GM13977 (cell line): ENCODE measurements around the gene SMC1B.

Experiments
- DNase-seq: peaks from one replicate; pipeline ENCODE4 v3.0.0; 2012; ENCODE audit warnings: low spot score
- in situ Hi-C: fragments of 300-500 bp; cut with MboI; formaldehyde crosslinking; loops from one replicate; pipeline ENCODE4 v1.12.0; 2022; ENCODE audit warnings: low sequenced_read_pairs, low pct_unique_long_range_greater_than_20kb, mixed read lengths, inconsistent platforms; ENCODE audit not compliant: unreplicated experiment
- TF ChIP-seq, protein P1 (sequence below): IDR thresholded peaks from 2 replicates; pipeline ENCODE4 v1.5.1; 2012; ENCODE audit warnings: mild to moderate bottlenecking, control low read depth; ENCODE audit not compliant: insufficient read depth; ENCODE audit errors: extremely low read depth, missing control alignments

The SMC1B gene

DNA sequence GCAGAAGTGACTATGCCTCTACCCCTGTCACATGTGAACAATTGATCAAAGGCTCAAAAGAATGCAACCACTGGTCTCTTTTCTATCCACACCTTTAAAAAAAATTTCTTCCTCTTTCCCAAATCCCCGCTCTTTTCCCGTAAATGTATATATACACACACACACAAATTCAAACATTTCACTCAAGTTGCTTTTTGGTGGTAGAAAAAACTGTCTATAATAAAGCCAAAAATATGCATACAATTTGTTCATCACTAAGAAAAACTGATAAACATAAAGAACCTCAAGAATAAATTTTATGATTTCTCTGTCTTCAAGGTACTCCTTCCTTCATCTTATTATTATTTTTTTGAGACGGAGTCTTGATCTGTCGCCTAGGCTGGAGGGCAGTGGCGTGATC, 5.6 kb downstream of the SMC1B start:
- no peak for DNase-seq
- TF ChIP-seq, protein P1, sequence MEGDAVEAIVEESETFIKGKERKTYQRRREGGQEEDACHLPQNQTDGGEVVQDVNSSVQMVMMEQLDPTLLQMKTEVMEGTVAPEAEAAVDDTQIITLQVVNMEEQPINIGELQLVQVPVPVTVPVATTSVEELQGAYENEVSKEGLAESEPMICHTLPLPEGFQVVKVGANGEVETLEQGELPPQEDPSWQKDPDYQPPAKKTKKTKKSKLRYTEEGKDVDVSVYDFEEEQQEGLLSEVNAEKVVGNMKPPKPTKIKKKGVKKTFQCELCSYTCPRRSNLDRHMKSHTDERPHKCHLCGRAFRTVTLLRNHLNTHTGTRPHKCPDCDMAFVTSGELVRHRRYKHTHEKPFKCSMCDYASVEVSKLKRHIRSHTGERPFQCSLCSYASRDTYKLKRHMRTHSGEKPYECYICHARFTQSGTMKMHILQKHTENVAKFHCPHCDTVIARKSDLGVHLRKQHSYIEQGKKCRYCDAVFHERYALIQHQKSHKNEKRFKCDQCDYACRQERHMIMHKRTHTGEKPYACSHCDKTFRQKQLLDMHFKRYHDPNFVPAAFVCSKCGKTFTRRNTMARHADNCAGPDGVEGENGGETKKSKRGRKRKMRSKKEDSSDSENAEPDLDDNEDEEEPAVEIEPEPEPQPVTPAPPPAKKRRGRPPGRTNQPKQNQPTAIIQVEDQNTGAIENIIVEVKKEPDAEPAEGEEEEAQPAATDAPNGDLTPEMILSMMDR = no peak
- in situ Hi-C loops = no loop called here

DNA sequence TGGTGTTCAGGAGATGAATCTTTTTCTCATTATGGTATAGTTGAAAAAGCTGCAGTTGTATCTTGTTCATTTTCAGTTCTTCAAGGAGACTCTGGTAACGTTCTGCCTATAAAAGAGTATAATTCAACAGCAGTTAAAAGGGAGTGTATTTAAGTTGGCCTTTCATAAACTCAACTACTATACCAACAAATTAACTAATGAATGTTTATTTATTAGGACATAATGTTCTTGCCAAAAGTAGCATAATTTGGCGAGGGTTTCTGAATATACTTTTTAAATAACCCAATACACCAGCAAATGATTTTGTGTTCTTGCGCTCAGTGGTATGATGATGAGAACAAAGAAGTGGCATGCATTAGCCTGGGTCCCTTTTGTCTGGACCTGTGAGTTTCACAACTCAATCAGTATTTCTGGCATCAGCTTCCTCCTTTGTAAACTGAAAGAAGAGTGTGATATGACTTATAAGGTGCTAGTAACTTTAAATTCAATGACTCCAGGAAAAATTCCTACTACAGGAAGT, 10.9 kb downstream of the SMC1B start:
- in situ Hi-C loops = no loop called here
- TF ChIP-seq, protein P1 = no peak
- DNase-seq = no peak

DNA sequence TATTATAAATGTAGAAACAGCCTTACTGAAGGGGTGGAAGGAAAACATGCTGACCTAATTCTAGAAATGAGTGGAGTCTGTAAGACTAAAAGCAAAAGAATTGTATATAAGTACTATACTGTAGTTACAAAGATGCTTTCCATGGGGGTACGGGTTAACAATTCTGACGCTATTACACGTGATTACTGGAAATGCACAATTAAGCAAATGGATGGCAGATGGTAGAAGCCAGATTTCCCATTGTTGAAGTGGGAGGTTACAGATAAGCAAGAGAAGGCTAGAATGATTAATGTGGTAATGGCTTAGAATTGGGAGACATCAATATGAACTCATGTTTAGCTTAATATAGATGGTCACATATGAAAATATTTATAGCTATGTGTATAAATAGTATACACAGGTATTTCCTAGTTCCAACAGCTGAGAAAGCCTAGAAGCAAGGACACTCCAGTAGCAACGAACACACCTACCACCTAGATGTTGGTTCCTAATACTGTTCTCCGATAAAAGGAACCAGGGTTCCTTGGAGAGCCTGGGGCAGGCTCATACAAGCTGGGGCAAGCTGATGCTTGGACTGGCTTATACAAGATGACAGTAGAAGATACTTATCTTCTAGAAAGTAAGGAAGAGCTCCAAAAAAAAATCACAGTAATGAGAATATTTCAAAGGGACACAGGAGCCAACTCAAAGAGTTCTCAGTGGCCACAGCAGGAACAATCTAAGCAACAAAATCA, 13.5 kb downstream of the SMC1B start:
- TF ChIP-seq, protein P1 = no peak
- in situ Hi-C loops = no loop called here
- DNase-seq = no peak

DNA sequence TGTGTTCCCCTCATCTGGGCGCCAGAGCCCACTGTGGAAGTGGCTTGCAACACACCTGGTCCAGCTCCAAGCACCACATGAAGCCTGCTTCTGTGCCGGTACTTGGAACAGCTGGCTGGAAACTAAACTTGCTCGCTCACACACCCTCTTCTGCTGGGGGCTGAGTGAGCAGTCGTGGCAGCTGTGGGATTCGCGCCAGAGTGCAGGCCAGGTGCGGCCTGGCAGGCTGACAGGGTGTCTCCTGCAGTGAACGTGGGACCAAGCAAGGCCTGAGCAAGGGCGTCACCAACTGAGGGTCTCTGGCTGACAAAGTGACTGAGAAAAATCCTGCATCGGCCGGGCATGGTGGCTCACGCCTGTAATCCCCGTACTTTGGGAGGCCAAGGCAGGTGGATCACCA, 15.2 kb downstream of the SMC1B start:
- in situ Hi-C loops = no loop called here
- TF ChIP-seq, protein P1 = no peak

DNA sequence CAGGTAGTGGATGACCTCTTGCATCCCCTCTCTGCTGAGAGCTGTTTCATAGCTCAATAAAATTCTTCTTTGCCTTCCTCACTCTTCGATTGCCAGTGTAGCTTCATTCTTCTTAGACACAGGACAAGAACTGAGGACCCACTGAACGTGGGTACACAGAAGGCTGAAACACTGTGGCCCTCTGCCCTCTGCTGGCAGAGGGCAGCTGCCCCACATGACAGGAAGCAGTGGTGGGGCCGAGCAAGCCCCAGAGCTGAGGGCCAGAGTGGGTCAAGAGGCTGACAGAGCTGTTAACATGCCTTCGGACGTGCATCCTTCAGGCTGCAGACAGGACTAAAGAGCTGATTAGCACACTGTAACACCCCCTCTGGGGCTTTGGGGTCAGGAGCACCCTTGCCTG, 15.6 kb downstream of the SMC1B start:
- in situ Hi-C loops = no loop called here
- DNase-seq = no peak
- TF ChIP-seq, protein P1 = peak; percentile 23

More for the DNA sequence above, 15.2 kb downstream of the SMC1B start:
- no peak for DNase-seq

DNA sequence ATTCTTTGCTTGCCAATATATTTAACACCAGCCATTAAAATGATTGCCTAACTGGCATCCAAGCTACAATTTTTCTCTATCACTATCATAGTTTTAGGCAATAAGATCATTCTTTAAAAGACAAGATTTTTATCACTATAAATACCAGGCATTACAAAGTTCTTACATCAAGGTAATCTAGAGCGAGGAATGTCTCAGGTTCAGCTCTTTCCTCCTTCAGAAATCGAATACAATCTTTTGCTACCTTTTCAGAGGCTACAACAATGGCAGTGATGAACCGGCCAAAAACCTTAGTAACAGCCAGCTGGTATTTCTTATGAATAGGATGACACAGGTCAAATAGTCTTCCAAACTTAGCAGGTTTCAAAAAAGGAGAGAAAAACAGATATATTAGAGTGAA, 23.9 kb downstream of the SMC1B start:
- DNase-seq = no peak
- TF ChIP-seq, protein P1 = no peak
- in situ Hi-C loops = no loop called here

DNA sequence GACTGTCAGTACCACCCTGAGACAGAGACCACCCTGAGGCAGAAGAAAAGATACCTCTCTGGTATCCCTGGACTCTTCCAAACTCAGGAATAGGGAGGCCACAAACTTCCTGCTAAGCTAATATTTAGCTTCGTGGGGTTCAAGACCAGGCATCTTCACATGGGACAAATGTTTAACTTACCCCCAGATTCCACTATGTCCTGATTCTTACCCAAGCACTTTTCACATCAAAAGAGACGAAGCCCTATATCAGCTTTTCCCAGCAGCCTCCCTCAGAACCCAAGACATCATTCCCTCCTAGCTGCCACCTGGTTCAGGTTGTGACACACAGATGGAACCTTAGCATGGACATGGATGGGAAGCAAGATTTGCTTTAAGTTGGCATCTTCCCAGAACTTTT, 32.1 kb downstream of the SMC1B start:
- in situ Hi-C loops = no loop called here
- DNase-seq = no peak

More for the DNA sequence above, 32.1 kb downstream of the SMC1B start:
- TF ChIP-seq, protein P1 = no peak
